PC-3 (cell line): ENCODE measurements around the gene GPR146.

Experiments used
- EZH2phosphoT487 ChIP-seq: fragments of 300-600 bp; sonication (generic); IDR thresholded peaks from 2 replicates; pipeline ENCODE4 v1.6.1; 2018; ENCODE audit warnings: mild to moderate bottlenecking, antibody characterized with exemption, low read length, borderline replicate concordance
- TF ChIP-seq, protein P1 (sequence below): fragments of 300-600 bp; sonication (generic); conservative IDR thresholded peaks from 2 replicates; pipeline ENCODE4 v1.5.1; 2017; ENCODE audit warnings: antibody characterized with exemption, low read depth, mild to moderate bottlenecking, low read length

DNA sequence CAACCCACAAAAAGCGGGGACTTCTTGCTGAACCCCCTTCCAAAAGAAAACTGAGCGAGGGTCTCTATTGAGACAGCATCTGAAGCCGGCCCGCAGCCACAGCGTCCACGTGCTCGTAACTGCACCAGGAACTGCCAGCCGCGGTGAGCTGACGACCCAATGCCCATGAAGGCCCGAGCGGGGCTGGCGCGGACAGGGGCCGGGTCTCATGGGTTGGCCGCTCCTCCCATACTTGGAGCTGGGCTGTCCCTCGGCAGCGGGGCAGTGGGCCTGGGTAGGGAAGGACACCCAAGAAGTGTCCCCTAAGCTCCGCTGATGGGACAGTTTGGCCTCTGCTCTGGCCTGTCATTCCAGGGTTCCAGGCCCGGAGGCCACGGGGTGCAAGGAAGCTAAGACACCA lies 39.0 kb upstream of the GPR146 start:
- TF ChIP-seq, protein P1, sequence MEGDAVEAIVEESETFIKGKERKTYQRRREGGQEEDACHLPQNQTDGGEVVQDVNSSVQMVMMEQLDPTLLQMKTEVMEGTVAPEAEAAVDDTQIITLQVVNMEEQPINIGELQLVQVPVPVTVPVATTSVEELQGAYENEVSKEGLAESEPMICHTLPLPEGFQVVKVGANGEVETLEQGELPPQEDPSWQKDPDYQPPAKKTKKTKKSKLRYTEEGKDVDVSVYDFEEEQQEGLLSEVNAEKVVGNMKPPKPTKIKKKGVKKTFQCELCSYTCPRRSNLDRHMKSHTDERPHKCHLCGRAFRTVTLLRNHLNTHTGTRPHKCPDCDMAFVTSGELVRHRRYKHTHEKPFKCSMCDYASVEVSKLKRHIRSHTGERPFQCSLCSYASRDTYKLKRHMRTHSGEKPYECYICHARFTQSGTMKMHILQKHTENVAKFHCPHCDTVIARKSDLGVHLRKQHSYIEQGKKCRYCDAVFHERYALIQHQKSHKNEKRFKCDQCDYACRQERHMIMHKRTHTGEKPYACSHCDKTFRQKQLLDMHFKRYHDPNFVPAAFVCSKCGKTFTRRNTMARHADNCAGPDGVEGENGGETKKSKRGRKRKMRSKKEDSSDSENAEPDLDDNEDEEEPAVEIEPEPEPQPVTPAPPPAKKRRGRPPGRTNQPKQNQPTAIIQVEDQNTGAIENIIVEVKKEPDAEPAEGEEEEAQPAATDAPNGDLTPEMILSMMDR = no peak
- TF ChIP-seq EZH2phosphoT487 = no peak
